Right lobe of liver (tissue), 4 donors: ENCODE measurements around the gene NELFB.

ENCODE experiments used
- CTCF ChIP-seq, 4 donors: fragments of 200-600 bp in 3 of 4; fragments of 450-650 bp in 1 of 4; IDR thresholded peaks; one replicate each; pipeline versions ENCODE4 v1.5.1 to v1.8.0; 2016 to 2022; ENCODE audit warnings: antibody characterized with exemption in 4 of 4, mild to moderate bottlenecking in 2 of 4
- POLR2A ChIP-seq: fragments of 450-650 bp; IDR thresholded peaks from one replicate; pipeline ENCODE4 v1.6.1; 2017; ENCODE audit warnings: antibody characterized with exemption, mild to moderate bottlenecking
- donor health status: DM: no; HTN: no; CAD: no.
- donor health status: DM: no; HTN: no; CAD: no.
- donor health status: DM: no; HTN: yes; CAD: no.

- TF ChIP-seq CTCF (IDR thresholded peaks at IDR 0.05): no peak
- no peak for TF ChIP-seq POLR2A
Measured at GRCh38 chr9:137319739-137320551, 64.8 kb downstream of the NELFB start.
